ENCODE data around the gene ZFR2.

The ZFR2 gene

GRCh38 chr19:3804429-3804828 lies 64.4 kb downstream of the ZFR2 start:
- H3K4me3 ChIP-seq (ENCODE audit: low read depth, low read length), result no peak overlapping the region
- no peak for TF ChIP-seq CTCF (IDR thresholded peaks at IDR 0.05; ENCODE audit: low read depth, low read length)
- DNase-seq (ENCODE audit: low read depth, low spot score), result no peak
- in situ Hi-C loops (cut with HindIII; ENCODE audit: low sequenced_read_pairs), result no loop called here

- H3K4me3 ChIP-seq (ENCODE audit: low read depth, low read length), result no peak overlapping the region
- in situ Hi-C loops (cut with HindIII; ENCODE audit: low sequenced_read_pairs), result no loop called here
- DNase-seq (ENCODE audit: low read depth, low spot score), result no peak
- no peak for TF ChIP-seq CTCF (IDR thresholded peaks at IDR 0.05; ENCODE audit: low read depth, low read length)
These were observed 64.9 kb downstream of the ZFR2 start for GRCh38 chr19:3803986-3804385.

GRCh38 chr19:3803114-3803888 lies 65.5 kb downstream of the ZFR2 start:
- in situ Hi-C loops (cut with HindIII; ENCODE audit: low sequenced_read_pairs), result no loop called here
- DNase-seq (ENCODE audit: low read depth, low spot score), result no peak
- H3K4me3 ChIP-seq (ENCODE audit: low read depth, low read length), result no peak overlapping the region
- no peak for TF ChIP-seq CTCF (IDR thresholded peaks at IDR 0.05; ENCODE audit: low read depth, low read length)

DNA sequence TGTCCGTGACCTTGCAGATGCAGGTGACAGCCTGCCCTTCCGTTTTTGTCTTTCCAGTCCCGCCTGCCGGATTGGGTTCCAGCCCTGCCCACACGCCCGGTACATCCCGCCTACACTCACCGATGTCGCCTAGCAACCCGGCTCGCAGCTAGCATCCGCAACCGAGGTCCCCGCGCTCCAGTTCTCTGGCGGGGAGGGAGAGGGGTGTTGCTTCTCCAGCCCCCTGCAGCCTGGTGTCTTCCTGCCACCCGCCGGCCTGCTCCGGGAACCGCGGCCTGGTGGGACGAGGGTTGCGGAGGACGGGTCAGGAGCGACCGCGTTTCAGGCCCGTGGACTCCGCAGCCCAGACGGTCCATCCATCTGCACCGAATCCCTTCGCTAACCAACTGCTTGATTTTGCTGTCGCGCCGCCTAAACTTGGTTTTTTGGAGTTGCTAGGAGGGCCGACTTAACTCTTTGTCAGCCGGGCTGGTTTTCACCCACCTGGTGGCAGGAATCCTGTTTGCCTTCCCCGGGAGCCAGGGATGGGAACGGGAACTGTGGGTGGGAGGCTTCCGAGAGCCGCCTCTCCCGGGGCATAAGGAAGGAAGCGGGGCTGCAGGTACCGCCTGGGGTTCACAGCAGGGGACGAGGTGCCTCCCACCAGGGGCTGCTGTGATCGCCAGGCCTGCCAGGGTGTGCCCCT lies 67.3 kb downstream of the ZFR2 start:
- peak; percentile 40 for TF ChIP-seq CTCF (IDR thresholded peaks at IDR 0.05; ENCODE audit: low read depth, low read length)
- in situ Hi-C loops (cut with HindIII; ENCODE audit: low sequenced_read_pairs), result no loop called here
- DNase-seq (ENCODE audit: low read depth, low spot score), result no peak
- no peak overlapping the region for H3K4me3 ChIP-seq (ENCODE audit: low read depth, low read length)

DNA sequence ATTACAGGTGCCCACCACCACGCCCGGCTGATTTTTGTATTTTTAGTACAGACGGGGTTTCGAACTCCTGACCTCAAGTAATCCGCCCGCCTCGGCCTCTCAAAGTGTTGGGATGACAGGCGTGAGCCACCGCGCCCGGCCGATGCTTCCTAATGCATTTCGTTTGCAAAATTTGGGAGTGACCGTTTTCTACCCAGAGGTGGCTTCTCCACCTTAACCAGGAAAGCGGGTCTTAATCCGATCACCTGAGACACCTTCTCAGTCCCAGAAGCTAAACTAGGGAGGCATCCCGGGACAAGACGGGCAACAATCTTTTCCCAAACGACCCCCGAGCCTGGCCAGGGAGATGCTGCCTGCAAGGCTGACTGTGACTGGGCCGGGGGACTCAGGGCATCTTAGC lies 67.8 kb downstream of the ZFR2 start:
- in situ Hi-C loops (cut with HindIII; ENCODE audit: low sequenced_read_pairs), result no loop called here
- no peak overlapping the region for H3K4me3 ChIP-seq (ENCODE audit: low read depth, low read length)
- no peak for DNase-seq (ENCODE audit: low read depth, low spot score)
- no peak for TF ChIP-seq CTCF (IDR thresholded peaks at IDR 0.05; ENCODE audit: low read depth, low read length)

- no peak for DNase-seq (ENCODE audit: low read depth, low spot score)
- H3K4me3 ChIP-seq (ENCODE audit: low read depth, low read length), result no peak overlapping the region
- in situ Hi-C loops (cut with HindIII; ENCODE audit: low sequenced_read_pairs), result no loop called here
- no peak for TF ChIP-seq CTCF (IDR thresholded peaks at IDR 0.05; ENCODE audit: low read depth, low read length)
These were observed 70.7 kb downstream of the ZFR2 start for GRCh38 chr19:3798137-3798536.
